Body of pancreas (tissue), 4 donors: Measurements from ENCODE around the gene KATNAL2.

Source experiments
- POLR2A ChIP-seq, 3 donors: fragments of 450-650 bp; IDR thresholded peaks; one replicate each; pipeline ENCODE4 v1.6.1; 2016; ENCODE audit warnings: antibody characterized with exemption in 3 of 3, mild to moderate bottlenecking in 2 of 3
- TF ChIP-seq, protein P1 (sequence below), 7 experiments: fragments of 450-650 bp in 4 of 7; fragments of 200-600 bp in 3 of 7; sonication (generic) in 3 of 7; IDR thresholded peaks; one replicate each; pipeline ENCODE4 v1.5.1; 2016 to 2019; ENCODE audit warnings: antibody characterized with exemption in 7 of 7

DNA sequence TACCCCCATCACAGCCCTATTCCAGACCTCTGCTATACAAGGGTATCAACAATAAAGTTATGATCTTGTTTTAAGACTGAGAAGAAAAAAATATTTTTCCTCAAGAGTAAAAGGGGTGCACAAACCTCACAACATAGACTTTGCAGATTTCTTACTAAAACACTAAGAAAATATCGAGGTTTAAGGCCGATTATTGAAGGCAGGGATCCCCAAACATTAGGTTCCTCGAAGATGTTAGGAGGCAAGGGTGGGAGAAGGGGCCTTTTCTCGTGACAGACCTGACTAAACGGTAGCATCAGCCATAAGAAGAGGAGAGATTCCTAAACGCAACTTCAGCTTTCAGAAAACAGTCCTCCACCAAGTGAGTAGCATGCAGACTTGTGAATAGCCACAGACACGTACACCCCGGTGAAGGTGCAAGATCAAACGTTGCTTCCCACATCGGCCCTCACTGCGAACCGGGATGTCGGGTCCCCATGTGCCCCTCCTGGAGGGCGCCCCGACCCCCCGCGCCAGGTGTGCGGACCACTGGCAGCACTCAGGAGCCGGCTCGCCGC, 773 bp upstream of the KATNAL2 start:
- TF ChIP-seq, protein P1, sequence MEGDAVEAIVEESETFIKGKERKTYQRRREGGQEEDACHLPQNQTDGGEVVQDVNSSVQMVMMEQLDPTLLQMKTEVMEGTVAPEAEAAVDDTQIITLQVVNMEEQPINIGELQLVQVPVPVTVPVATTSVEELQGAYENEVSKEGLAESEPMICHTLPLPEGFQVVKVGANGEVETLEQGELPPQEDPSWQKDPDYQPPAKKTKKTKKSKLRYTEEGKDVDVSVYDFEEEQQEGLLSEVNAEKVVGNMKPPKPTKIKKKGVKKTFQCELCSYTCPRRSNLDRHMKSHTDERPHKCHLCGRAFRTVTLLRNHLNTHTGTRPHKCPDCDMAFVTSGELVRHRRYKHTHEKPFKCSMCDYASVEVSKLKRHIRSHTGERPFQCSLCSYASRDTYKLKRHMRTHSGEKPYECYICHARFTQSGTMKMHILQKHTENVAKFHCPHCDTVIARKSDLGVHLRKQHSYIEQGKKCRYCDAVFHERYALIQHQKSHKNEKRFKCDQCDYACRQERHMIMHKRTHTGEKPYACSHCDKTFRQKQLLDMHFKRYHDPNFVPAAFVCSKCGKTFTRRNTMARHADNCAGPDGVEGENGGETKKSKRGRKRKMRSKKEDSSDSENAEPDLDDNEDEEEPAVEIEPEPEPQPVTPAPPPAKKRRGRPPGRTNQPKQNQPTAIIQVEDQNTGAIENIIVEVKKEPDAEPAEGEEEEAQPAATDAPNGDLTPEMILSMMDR (IDR thresholded peaks at IDR 0.05): no peak
- no peak for TF ChIP-seq POLR2A (IDR thresholded peaks at IDR 0.05)
